Measurements from ENCODE around the gene DIP2C.
"Not testable (repeated sequence)": the region's sequence is repeated elsewhere in the genome, so short reads cannot be mapped to it uniquely, and the experiment has no call there.

DIP2C gene

GRCh38 chr10:623477-624311 lies 65.8 kb downstream of the DIP2C start:
- no peak for DNase-seq

GRCh38 chr10:623014-623413 lies 66.5 kb downstream of the DIP2C start:
- DNase-seq: no peak

GRCh38 chr10:621981-622740 lies 67.3 kb downstream of the DIP2C start:
- no peak for DNase-seq

- DNase-seq: no peak
These were observed 68.0 kb downstream of the DIP2C start for GRCh38 chr10:621513-621912.

GRCh38 chr10:620971-621370 lies 68.5 kb downstream of the DIP2C start:
- no peak for DNase-seq

- no peak for DNase-seq
These were observed 69.1 kb downstream of the DIP2C start for GRCh38 chr10:620417-620816.

GRCh38 chr10:619710-620109 lies 69.8 kb downstream of the DIP2C start:
- DNase-seq: no peak

GRCh38 chr10:618229-618989 lies 71.1 kb downstream of the DIP2C start:
- no peak for DNase-seq

GRCh38 chr10:617471-617870 lies 72.0 kb downstream of the DIP2C start:
- no peak for DNase-seq

- no peak for DNase-seq
These were observed 73.8 kb downstream of the DIP2C start for GRCh38 chr10:615583-616152.

- DNase-seq: no peak
These were observed 74.5 kb downstream of the DIP2C start for GRCh38 chr10:614790-615582.

- no peak for DNase-seq
These were observed 75.2 kb downstream of the DIP2C start for GRCh38 chr10:614139-614711.

GRCh38 chr10:613271-614138 lies 76.0 kb downstream of the DIP2C start:
- DNase-seq: no peak

GRCh38 chr10:612696-613095 lies 76.8 kb downstream of the DIP2C start:
- no peak for DNase-seq

GRCh38 chr10:610642-611305 lies 78.7 kb downstream of the DIP2C start:
- DNase-seq: not testable (repeated sequence)

- no peak for DNase-seq
These were observed 79.5 kb downstream of the DIP2C start for GRCh38 chr10:609868-610545.

GRCh38 chr10:609262-609658 lies 80.2 kb downstream of the DIP2C start:
- DNase-seq: no peak

- no peak for DNase-seq
These were observed 80.9 kb downstream of the DIP2C start for GRCh38 chr10:608331-609261.
